Hepatocyte (in vitro differentiated cells): ENCODE results near the gene ATXN3L. TPM values are rescaled to one million over a fixed set of nuclear protein-coding genes. Genes with fewer than 3 reads are reported as not detected.

Source experiments
- DNase-seq: peaks from one replicate; pipeline ENCODE4 v3.0.0-alpha.2; 2016; ENCODE audit warnings: low spot score
- H2AFZ ChIP-seq: fragments of 200-600 bp; sonication (generic); 2 replicates; pipeline ENCODE4 v1.6.0; 2016; ENCODE audit warnings: antibody characterized with exemption, mild to moderate bottlenecking
- H3K27ac ChIP-seq: fragments of 200-600 bp; sonication (generic); 2 replicates; pipeline ENCODE4 v1.5.1; 2016; ENCODE audit warnings: mild to moderate bottlenecking
- H3K27me3 ChIP-seq: fragments of 200-600 bp; sonication (generic); 2 replicates; pipeline ENCODE4 v1.6.1; 2016
- H3K36me3 ChIP-seq: fragments of 200-600 bp; sonication (generic); replicated peaks from 2 replicates; pipeline ENCODE4 v1.5.1; 2016; ENCODE audit warnings: low read depth; ENCODE audit not compliant: insufficient read depth
- H3K4me1 ChIP-seq: fragments of 200-600 bp; sonication (generic); 2 replicates; pipeline ENCODE4 v1.5.1; 2016; ENCODE audit warnings: mild to moderate bottlenecking, moderate library complexity; ENCODE audit not compliant: insufficient read depth
- H3K4me2 ChIP-seq: fragments of 200-600 bp; sonication (generic); 2 replicates; pipeline ENCODE4 v1.6.0; 2016
- H3K4me3 ChIP-seq: fragments of 200-600 bp; sonication (generic); 2 replicates; pipeline ENCODE4 v1.5.1; 2016; ENCODE audit warnings: mild to moderate bottlenecking
- H3K79me2 ChIP-seq: fragments of 200-600 bp; sonication (generic); 2 replicates; pipeline ENCODE4 v1.6.0; 2017; ENCODE audit warnings: mild to moderate bottlenecking
- H3K9me2 ChIP-seq: fragments of 200-600 bp; sonication (generic); replicated peaks from 2 replicates; pipeline ENCODE4 v1.6.0; 2017; ENCODE audit warnings: mild to moderate bottlenecking; ENCODE audit not compliant: insufficient read depth
- H3K9me3 ChIP-seq: fragments of 200-600 bp; sonication (generic); 2 replicates; pipeline ENCODE4 v1.5.1; 2016; ENCODE audit warnings: low read depth, mild to moderate bottlenecking
- H4K20me1 ChIP-seq: fragments of 200-600 bp; sonication (generic); 2 replicates; pipeline ENCODE4 v1.6.0; 2016; ENCODE audit warnings: mild to moderate bottlenecking; ENCODE audit not compliant: insufficient read depth, poor library complexity, severe bottlenecking
- EZH2 ChIP-seq: fragments of 200-600 bp; sonication (generic); IDR thresholded peaks from 2 replicates; pipeline ENCODE4 v1.6.1; 2016; ENCODE audit warnings: antibody characterized with exemption, mild to moderate bottlenecking, borderline replicate concordance
- EZH2phosphoT487 ChIP-seq: fragments of 200-600 bp; sonication (generic); IDR thresholded peaks from one replicate; pipeline ENCODE4 v1.6.1; 2018; ENCODE audit warnings: antibody characterized with exemption, mild to moderate bottlenecking, low read depth, moderate library complexity; ENCODE audit not compliant: unreplicated experiment, severe bottlenecking
- WGBS: methylation state at CpG from one replicate; pipeline ENCODE4 v1.1.6; 2016; ENCODE audit warnings: low lambda C conversion rate; ENCODE audit errors: missing lambda C conversion rate; 5-methylcytosine and 5-hydroxymethylcytosine counted together
- polyA plus RNA-seq: library from polyadenylated mRNA; unstranded; fragments of >200 nt; fragmentation: Nextera tagmentation; extraction: Ambion mirVana; gene quantifications from 2 replicates; pipeline ENCODE4 v1.2.1, GENCODE V29; 2016
- total RNA-seq: library from RNA; depleted of rRNA; stranded (reverse); fragments of >200 nt; gene quantifications from 2 replicates; pipeline ENCODE4 v1.2.3, GENCODE V29; 2014
- TF ChIP-seq, protein P1 (sequence below): fragments of 200-600 bp; sonication (generic); IDR thresholded peaks from 2 replicates; pipeline ENCODE4 v1.5.1; 2016; ENCODE audit warnings: antibody characterized with exemption, mild to moderate bottlenecking; ENCODE audit not compliant: poor library complexity

The ATXN3L gene
- total and polyA plus RNA-seq, 2 experiments from 2014 or later, result not detected

DNA sequence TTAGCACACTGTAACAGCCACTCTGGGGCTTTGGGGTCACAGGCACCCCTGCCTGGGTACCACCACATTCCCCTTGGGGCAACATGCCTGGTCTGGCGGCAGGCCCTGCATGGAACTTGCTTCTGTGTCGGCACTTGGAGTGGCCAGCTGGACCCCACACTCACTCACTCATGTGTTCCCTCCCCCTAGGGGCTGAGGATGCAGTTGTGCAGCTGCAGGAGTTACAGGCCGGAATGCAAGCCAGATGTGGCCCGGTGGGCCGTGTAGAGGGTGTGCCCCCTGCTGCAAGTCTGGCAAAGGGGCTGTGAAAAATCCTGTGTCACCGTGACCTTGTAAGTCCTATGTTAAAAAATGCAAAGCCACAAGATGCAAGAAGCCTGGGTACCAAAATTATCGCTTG lies 34.2 kb downstream of the ATXN3L start:
- no peaks in the 10 kb centered on the region for H4K20me1 ChIP-seq
- WGBS, result 67% methylated on average over 7 of the region's 7 CpGs
- peak; percentile 15 for DNase-seq
- no peak overlapping the region for H3K4me2 ChIP-seq
- no peak overlapping the region for H2AFZ ChIP-seq
- H3K9me3 ChIP-seq, result no peaks in the 10 kb centered on the region
- TF ChIP-seq, protein P1, sequence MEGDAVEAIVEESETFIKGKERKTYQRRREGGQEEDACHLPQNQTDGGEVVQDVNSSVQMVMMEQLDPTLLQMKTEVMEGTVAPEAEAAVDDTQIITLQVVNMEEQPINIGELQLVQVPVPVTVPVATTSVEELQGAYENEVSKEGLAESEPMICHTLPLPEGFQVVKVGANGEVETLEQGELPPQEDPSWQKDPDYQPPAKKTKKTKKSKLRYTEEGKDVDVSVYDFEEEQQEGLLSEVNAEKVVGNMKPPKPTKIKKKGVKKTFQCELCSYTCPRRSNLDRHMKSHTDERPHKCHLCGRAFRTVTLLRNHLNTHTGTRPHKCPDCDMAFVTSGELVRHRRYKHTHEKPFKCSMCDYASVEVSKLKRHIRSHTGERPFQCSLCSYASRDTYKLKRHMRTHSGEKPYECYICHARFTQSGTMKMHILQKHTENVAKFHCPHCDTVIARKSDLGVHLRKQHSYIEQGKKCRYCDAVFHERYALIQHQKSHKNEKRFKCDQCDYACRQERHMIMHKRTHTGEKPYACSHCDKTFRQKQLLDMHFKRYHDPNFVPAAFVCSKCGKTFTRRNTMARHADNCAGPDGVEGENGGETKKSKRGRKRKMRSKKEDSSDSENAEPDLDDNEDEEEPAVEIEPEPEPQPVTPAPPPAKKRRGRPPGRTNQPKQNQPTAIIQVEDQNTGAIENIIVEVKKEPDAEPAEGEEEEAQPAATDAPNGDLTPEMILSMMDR, result no peak
- TF ChIP-seq EZH2phosphoT487, result no peak
- no peak for TF ChIP-seq EZH2
- H3K36me3 ChIP-seq, result no peaks in the 10 kb centered on the region
- H3K27ac ChIP-seq, result no peak overlapping the region
- H3K79me2 ChIP-seq, result no peaks in the 10 kb centered on the region
- peaks cover 19% of the 10 kb centered on the region for H3K4me1 ChIP-seq
- H3K4me3 ChIP-seq, result no peak overlapping the region
- H3K9me2 ChIP-seq, result no peaks in the 10 kb centered on the region
- H3K27me3 ChIP-seq, result no peaks in the 10 kb centered on the region

DNA sequence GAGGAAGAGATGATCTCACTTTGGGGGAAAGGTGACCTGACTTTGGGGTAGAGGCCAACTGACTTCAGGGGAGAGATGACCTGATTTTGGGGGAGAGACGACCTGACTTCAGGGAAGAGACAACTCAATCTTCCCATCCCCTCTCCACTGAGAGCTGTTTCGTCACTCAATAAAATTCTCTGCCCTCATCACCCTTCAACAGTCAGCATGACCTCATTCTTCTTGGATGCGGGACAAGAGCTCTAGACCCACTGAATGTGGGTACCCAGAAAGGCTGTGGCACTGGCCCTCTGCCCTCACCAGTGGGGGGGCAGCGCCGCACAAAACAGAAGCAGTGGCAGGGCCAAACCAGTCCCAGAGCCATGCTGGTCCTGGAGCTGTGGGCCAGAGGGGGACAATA lies 34.6 kb downstream of the ATXN3L start:
- no peaks in the 10 kb centered on the region for H3K36me3 ChIP-seq
- no peak for DNase-seq
- H3K4me2 ChIP-seq, result no peak overlapping the region
- H3K79me2 ChIP-seq, result no peaks in the 10 kb centered on the region
- H3K27ac ChIP-seq, result no peak overlapping the region
- H4K20me1 ChIP-seq, result no peaks in the 10 kb centered on the region
- H3K4me1 ChIP-seq, result peaks cover 19% of the 10 kb centered on the region
- H3K9me2 ChIP-seq, result no peaks in the 10 kb centered on the region
- TF ChIP-seq, protein P1, result no peak
- WGBS, result 83% methylated on average over 5 of the region's 5 CpGs
- H3K9me3 ChIP-seq, result no peaks in the 10 kb centered on the region
- H3K4me3 ChIP-seq, result no peak overlapping the region
- no peak overlapping the region for H2AFZ ChIP-seq
- no peaks in the 10 kb centered on the region for H3K27me3 ChIP-seq

DNA sequence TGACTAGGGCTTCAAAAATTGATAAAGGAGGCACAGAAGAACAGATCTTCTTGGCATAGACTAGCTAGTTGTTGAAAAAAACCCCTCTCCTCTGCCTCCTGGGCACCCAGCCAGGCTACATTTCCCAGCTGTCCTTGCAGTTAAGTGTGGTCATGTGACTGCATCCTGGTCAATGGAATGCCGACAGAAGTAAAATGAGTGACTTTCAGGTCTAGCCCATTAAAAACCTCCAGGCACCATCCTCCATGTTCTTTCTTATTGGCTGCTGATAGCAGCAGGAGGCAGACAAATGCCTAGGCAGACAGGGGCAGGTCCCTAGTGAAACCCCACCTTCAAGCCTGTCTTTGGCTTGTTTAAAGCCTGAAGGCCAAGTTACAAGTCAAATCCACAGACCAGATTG lies 35.3 kb downstream of the ATXN3L start:
- Histone ChIP-seq H3K36me3 (no peaks in the 10 kb centered on the region), H3K9me2 (no peaks in the 10 kb centered on the region), H3K27me3 (no peaks in the 10 kb centered on the region), H4K20me1 (no peaks in the 10 kb centered on the region), H3K79me2 (no peaks in the 10 kb centered on the region), H3K27ac (no peak overlapping the region), H3K4me2 (no peak overlapping the region), H3K4me1 (peaks cover 19% of the 10 kb centered on the region), H3K4me3 (no peak overlapping the region), H2AFZ (no peak overlapping the region), H3K9me3 (no peaks in the 10 kb centered on the region)
- no peak for TF ChIP-seq EZH2phosphoT487
- TF ChIP-seq EZH2, result no peak
- TF ChIP-seq, protein P1, result no peak
- no peak for DNase-seq
- WGBS, result 89% methylated on average over 1 of the region's 1 CpG

DNA sequence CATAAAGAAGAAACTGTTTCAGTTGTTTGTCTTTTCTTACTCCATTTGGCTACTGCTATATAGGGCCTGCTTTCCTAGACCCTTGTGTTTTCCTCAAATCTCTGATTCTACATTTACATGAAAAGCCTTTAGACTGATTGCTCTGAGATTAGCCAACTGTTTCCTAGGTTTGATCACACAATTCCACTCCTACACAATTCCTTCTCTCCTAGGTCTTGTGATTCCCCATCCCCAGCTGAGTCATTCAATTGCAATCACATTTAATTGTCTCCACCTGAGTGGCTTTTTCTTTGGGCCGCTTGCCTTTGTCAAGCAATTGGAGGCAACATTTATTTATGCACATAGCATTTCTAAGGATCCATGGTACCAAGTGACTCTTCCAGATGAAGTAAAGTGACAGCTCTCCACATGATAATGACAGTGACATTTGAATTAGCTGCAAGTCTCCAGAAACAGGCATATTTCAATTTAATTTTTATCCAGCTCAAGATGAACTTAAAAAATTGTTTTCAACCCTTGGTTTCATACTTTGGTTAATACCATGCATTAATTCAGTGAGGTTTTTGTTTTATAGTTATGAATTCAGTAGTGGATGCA lies 35.8 kb downstream of the ATXN3L start:
- no peak overlapping the region for H2AFZ ChIP-seq
- no peaks in the 10 kb centered on the region for H3K27me3 ChIP-seq
- no peak for TF ChIP-seq EZH2phosphoT487
- TF ChIP-seq EZH2, result no peak
- TF ChIP-seq, protein P1, result no peak
- no peaks in the 10 kb centered on the region for H3K79me2 ChIP-seq
- H3K9me3 ChIP-seq, result no peaks in the 10 kb centered on the region
- no peaks in the 10 kb centered on the region for H3K9me2 ChIP-seq
- H4K20me1 ChIP-seq, result no peaks in the 10 kb centered on the region
- no peak for DNase-seq
- H3K4me2 ChIP-seq, result no peak overlapping the region
- no peaks in the 10 kb centered on the region for H3K36me3 ChIP-seq
- H3K27ac ChIP-seq, result peak overlapping the region; percentile 37
- H3K4me3 ChIP-seq, result no peak overlapping the region
- 65% methylated on average over 1 of the region's 1 CpG for WGBS
- peaks cover 19% of the 10 kb centered on the region for H3K4me1 ChIP-seq
